Measurements from ENCODE around the gene CAPN3.

Gene CAPN3

GRCh38 chr15:42387603-42388002 lies 28.3 kb downstream of the CAPN3 start:
- Mint-ChIP-seq H3K27me3 (no peaks in the 10 kb centered on the region), H3K36me3 (peaks cover 25 to 49% of the 10 kb centered on the region in 2 donors), H3K4me3 (peak overlapping the region in 1 of 2 donors; percentile 17), H3K27ac (no peak overlapping the region), H3K4me1 (peaks cover 3 to 8% of the 10 kb centered on the region in 2 donors), H3K9me3 (no peaks in the 10 kb centered on the region)
- DNase-seq = peak; percentile 8
- peak; percentile 67 to 85 for ATAC-seq (replicated peaks)

GRCh38 chr15:42392309-42393024 lies 33.2 kb downstream of the CAPN3 start:
- no peaks in the 10 kb centered on the region for H3K27me3 Mint-ChIP-seq
- H3K9me3 Mint-ChIP-seq = no peaks in the 10 kb centered on the region
- H3K27ac Mint-ChIP-seq = no peak overlapping the region
- H3K4me1 Mint-ChIP-seq = peaks cover 3 to 5% of the 10 kb centered on the region in 2 donors
- ATAC-seq (replicated peaks) (no peak), DNase-seq (no peak)
- H3K4me3 Mint-ChIP-seq = no peak overlapping the region
- H3K36me3 Mint-ChIP-seq = peaks cover 20 to 27% of the 10 kb centered on the region in 2 donors

GRCh38 chr15:42394106-42394505 lies 34.8 kb downstream of the CAPN3 start:
- Mint-ChIP-seq H3K9me3 (no peaks in the 10 kb centered on the region), H3K4me1 (no peaks in the 10 kb centered on the region), H3K27me3 (no peaks in the 10 kb centered on the region), H3K27ac (no peak overlapping the region), H3K4me3 (no peak overlapping the region), H3K36me3 (peaks cover 17 to 23% of the 10 kb centered on the region in 2 donors)
- ATAC-seq (replicated peaks) (no peak), DNase-seq (no peak)

- H3K4me3 Mint-ChIP-seq = no peak overlapping the region
- no peaks in the 10 kb centered on the region for H3K9me3 Mint-ChIP-seq
- ATAC-seq (replicated peaks) = no peak
- no peak for DNase-seq
- H3K36me3 Mint-ChIP-seq = peaks cover 26% of the 10 kb centered on the region in 2 donors
- no peak overlapping the region for H3K27ac Mint-ChIP-seq
- peaks cover 0 to under 1% of the 10 kb centered on the region in 2 donors for H3K4me1 Mint-ChIP-seq
- H3K27me3 Mint-ChIP-seq = no peaks in the 10 kb centered on the region
These were observed 36.5 kb downstream of the CAPN3 start for GRCh38 chr15:42395838-42396237.

- Mint-ChIP-seq H3K4me1 (peaks cover 9 to 10% of the 10 kb centered on the region in 2 donors), H3K27me3 (no peaks in the 10 kb centered on the region), H3K9me3 (no peaks in the 10 kb centered on the region), H3K27ac (no peak overlapping the region), H3K36me3 (peaks cover 43 to 50% of the 10 kb centered on the region in 2 donors), H3K4me3 (no peak overlapping the region)
- DNase-seq (no peak), ATAC-seq (replicated peaks) (peak in 1 of 2 donors; percentile 27)
These were observed 42.5 kb downstream of the CAPN3 start for GRCh38 chr15:42401544-42402454.

- no peak overlapping the region for H3K4me3 Mint-ChIP-seq
- H3K27me3 Mint-ChIP-seq = no peaks in the 10 kb centered on the region
- H3K9me3 Mint-ChIP-seq = no peaks in the 10 kb centered on the region
- peak in 1 of 2 donors; percentile 36 for ATAC-seq (replicated peaks)
- peaks cover 9 to 10% of the 10 kb centered on the region in 2 donors for H3K4me1 Mint-ChIP-seq
- H3K27ac Mint-ChIP-seq = peak overlapping the region; percentile 20
- DNase-seq = no peak
- peaks cover 37 to 57% of the 10 kb centered on the region in 2 donors for H3K36me3 Mint-ChIP-seq
These were observed 43.3 kb downstream of the CAPN3 start for GRCh38 chr15:42402455-42403205.

GRCh38 chr15:42403389-42403788 lies 44.1 kb downstream of the CAPN3 start:
- DNase-seq (no peak), ATAC-seq (replicated peaks) (no peak)
- Mint-ChIP-seq H3K4me3 (no peak overlapping the region), H3K9me3 (no peaks in the 10 kb centered on the region), H3K27me3 (no peaks in the 10 kb centered on the region), H3K27ac (no peak overlapping the region), H3K4me1 (peaks cover 9 to 10% of the 10 kb centered on the region in 2 donors), H3K36me3 (peaks cover 37 to 64% of the 10 kb centered on the region in 2 donors)

- DNase-seq (no peak), ATAC-seq (replicated peaks) (no peak)
- H3K9me3 Mint-ChIP-seq = no peaks in the 10 kb centered on the region
- H3K27me3 Mint-ChIP-seq = no peaks in the 10 kb centered on the region
- no peak overlapping the region for H3K4me3 Mint-ChIP-seq
- H3K36me3 Mint-ChIP-seq = peaks cover 30 to 60% of the 10 kb centered on the region in 2 donors
- H3K4me1 Mint-ChIP-seq = peaks cover 9 to 10% of the 10 kb centered on the region in 2 donors
- no peak overlapping the region for H3K27ac Mint-ChIP-seq
These were observed 45.3 kb downstream of the CAPN3 start for GRCh38 chr15:42404461-42405235.

GRCh38 chr15:42405863-42406482 lies 46.7 kb downstream of the CAPN3 start:
- DNase-seq = no peak
- H3K27ac Mint-ChIP-seq = no peak overlapping the region
- H3K9me3 Mint-ChIP-seq = no peaks in the 10 kb centered on the region
- H3K27me3 Mint-ChIP-seq = no peaks in the 10 kb centered on the region
- H3K4me1 Mint-ChIP-seq = peaks cover 7 to 8% of the 10 kb centered on the region in 2 donors
- H3K4me3 Mint-ChIP-seq = no peak overlapping the region
- ATAC-seq (replicated peaks) = no peak
- H3K36me3 Mint-ChIP-seq = peaks cover 24 to 58% of the 10 kb centered on the region in 2 donors

- Mint-ChIP-seq H3K9me3 (no peaks in the 10 kb centered on the region), H3K27me3 (no peaks in the 10 kb centered on the region), H3K36me3 (peaks cover 18 to 52% of the 10 kb centered on the region in 2 donors), H3K4me3 (no peak overlapping the region), H3K4me1 (peaks cover 0 to 1% of the 10 kb centered on the region in 2 donors), H3K27ac (peak overlapping the region; percentile 48)
- DNase-seq = no peak
- ATAC-seq (replicated peaks) = no peak
These were observed 48.9 kb downstream of the CAPN3 start for GRCh38 chr15:42408178-42408577.

- DNase-seq (no peak), ATAC-seq (replicated peaks) (no peak)
- Mint-ChIP-seq H3K4me1 (no peaks in the 10 kb centered on the region), H3K27ac (no peak overlapping the region), H3K27me3 (no peaks in the 10 kb centered on the region), H3K36me3 (peaks cover 18 to 49% of the 10 kb centered on the region in 2 donors), H3K9me3 (no peaks in the 10 kb centered on the region), H3K4me3 (no peak overlapping the region)
These were observed 49.7 kb downstream of the CAPN3 start for GRCh38 chr15:42409011-42409410.

- peaks cover 13 to 46% of the 10 kb centered on the region in 2 donors for H3K36me3 Mint-ChIP-seq
- no peaks in the 10 kb centered on the region for H3K4me1 Mint-ChIP-seq
- peak overlapping the region; percentile 14 for H3K27ac Mint-ChIP-seq
- no peaks in the 10 kb centered on the region for H3K9me3 Mint-ChIP-seq
- no peak overlapping the region for H3K4me3 Mint-ChIP-seq
- no peaks in the 10 kb centered on the region for H3K27me3 Mint-ChIP-seq
- no peak for ATAC-seq (replicated peaks)
- DNase-seq = no peak
These were observed 52.6 kb downstream of the CAPN3 start for GRCh38 chr15:42411884-42412283.

GRCh38 chr15:42413920-42414319 lies 54.6 kb downstream of the CAPN3 start:
- Mint-ChIP-seq H3K27me3 (no peaks in the 10 kb centered on the region), H3K4me1 (no peaks in the 10 kb centered on the region), H3K27ac (no peak overlapping the region), H3K4me3 (no peak overlapping the region), H3K9me3 (no peaks in the 10 kb centered on the region), H3K36me3 (peaks cover 19 to 38% of the 10 kb centered on the region in 2 donors)
- DNase-seq (no peak), ATAC-seq (replicated peaks) (no peak)
